ENCODE measurements around the gene CHST11.
A peak's percentile ranks its signal among the peaks of the same experiment; 100 is the strongest.

Gene CHST11

GRCh38 chr12:104480826-104481440 lies 24.2 kb downstream of the CHST11 start:
- DNase-seq (ENCODE audit: low read depth in 3 of 3), result no peak

- DNase-seq (ENCODE audit: low read depth in 3 of 3), result no peak
Measured at GRCh38 chr12:104482113-104482512, 25.4 kb downstream of the CHST11 start.

GRCh38 chr12:104482748-104483147 lies 26.0 kb downstream of the CHST11 start:
- DNase-seq (ENCODE audit: low read depth in 3 of 3), result no peak

GRCh38 chr12:104484079-104484478 lies 27.3 kb downstream of the CHST11 start:
- no peak for DNase-seq (ENCODE audit: low read depth in 3 of 3)

- DNase-seq (ENCODE audit: low read depth in 3 of 3), result peak in 1 of 3 experiments; percentile 28
Measured at GRCh38 chr12:104485651-104486362, 29.1 kb downstream of the CHST11 start.

GRCh38 chr12:104486363-104486750 lies 29.6 kb downstream of the CHST11 start:
- no peak for DNase-seq (ENCODE audit: low read depth in 3 of 3)

- DNase-seq (ENCODE audit: low read depth in 3 of 3), result no peak
Measured at GRCh38 chr12:104486943-104487819, 30.4 kb downstream of the CHST11 start.

GRCh38 chr12:104488374-104488773 lies 31.6 kb downstream of the CHST11 start:
- DNase-seq (ENCODE audit: low read depth in 3 of 3), result no peak

GRCh38 chr12:104490186-104490585 lies 33.4 kb downstream of the CHST11 start:
- no peak for DNase-seq (ENCODE audit: low read depth in 3 of 3)

- DNase-seq (ENCODE audit: low read depth in 3 of 3), result no peak
Measured at GRCh38 chr12:104490850-104491249, 34.1 kb downstream of the CHST11 start.

- DNase-seq (ENCODE audit: low read depth in 3 of 3), result no peak
Measured at GRCh38 chr12:104493496-104493895, 36.7 kb downstream of the CHST11 start.

- DNase-seq (ENCODE audit: low read depth in 3 of 3), result peak; percentile 33 to 68 (median 45)
Measured at GRCh38 chr12:104494137-104494792, 37.5 kb downstream of the CHST11 start.

- DNase-seq (ENCODE audit: low read depth in 3 of 3), result no peak
Measured at GRCh38 chr12:104494793-104495158, 38.0 kb downstream of the CHST11 start.

- DNase-seq (ENCODE audit: low read depth in 3 of 3), result no peak
Measured at GRCh38 chr12:104495786-104496185, 39.0 kb downstream of the CHST11 start.

GRCh38 chr12:104496336-104496735 lies 39.6 kb downstream of the CHST11 start:
- DNase-seq (ENCODE audit: low read depth in 3 of 3), result no peak

- DNase-seq (ENCODE audit: low read depth in 3 of 3), result no peak
Measured at GRCh38 chr12:104498211-104498801, 41.6 kb downstream of the CHST11 start.

- DNase-seq (ENCODE audit: low read depth in 3 of 3), result no peak
Measured at GRCh38 chr12:104499668-104500332, 43.1 kb downstream of the CHST11 start.

- no peak for DNase-seq (ENCODE audit: low read depth in 3 of 3)
Measured at GRCh38 chr12:104501115-104501514, 44.4 kb downstream of the CHST11 start.

- DNase-seq (ENCODE audit: low read depth in 3 of 3), result no peak
Measured at GRCh38 chr12:104501660-104502059, 44.9 kb downstream of the CHST11 start.

- DNase-seq (ENCODE audit: low read depth in 3 of 3), result no peak
Measured at GRCh38 chr12:104502217-104502616, 45.5 kb downstream of the CHST11 start.

GRCh38 chr12:104502638-104503037 lies 45.9 kb downstream of the CHST11 start:
- no peak for DNase-seq (ENCODE audit: low read depth in 3 of 3)
